GM21825 (cell line): Measurements from ENCODE around the gene ARFGEF3.
"Not testable (repeated sequence)": the region's sequence is repeated elsewhere in the genome, so short reads cannot be mapped to it uniquely, and the experiment has no call there.

Experiments
- ATAC-seq: cut with Tn5 transposase; IDR thresholded peaks from one replicate; pipeline ENCODE4 v1.9.1; 2021; ENCODE audit warnings: mild to moderate bottlenecking, moderate library complexity; ENCODE audit not compliant: unreplicated experiment

Gene ARFGEF3

GRCh38 chr6:138206862-138207261, 45.1 kb downstream of the ARFGEF3 start:
- no peak for ATAC-seq

- no peak for ATAC-seq
These were observed 49.4 kb downstream of the ARFGEF3 start for GRCh38 chr6:138211048-138211581.

- no peak for ATAC-seq
These were observed 49.9 kb downstream of the ARFGEF3 start for GRCh38 chr6:138211601-138212000.

GRCh38 chr6:138212530-138212929, 50.8 kb downstream of the ARFGEF3 start:
- ATAC-seq, result not testable (repeated sequence)

GRCh38 chr6:138215093-138215782, 53.5 kb downstream of the ARFGEF3 start:
- ATAC-seq, result no peak

- no peak for ATAC-seq
These were observed 56.7 kb downstream of the ARFGEF3 start, which contains the start of gene PBOV1 for GRCh38 chr6:138218449-138218848. PBOV1 (minus strand) TSS chr6:138218491; CDS start chr6:138218395, 96 bp downstream.

DNA sequence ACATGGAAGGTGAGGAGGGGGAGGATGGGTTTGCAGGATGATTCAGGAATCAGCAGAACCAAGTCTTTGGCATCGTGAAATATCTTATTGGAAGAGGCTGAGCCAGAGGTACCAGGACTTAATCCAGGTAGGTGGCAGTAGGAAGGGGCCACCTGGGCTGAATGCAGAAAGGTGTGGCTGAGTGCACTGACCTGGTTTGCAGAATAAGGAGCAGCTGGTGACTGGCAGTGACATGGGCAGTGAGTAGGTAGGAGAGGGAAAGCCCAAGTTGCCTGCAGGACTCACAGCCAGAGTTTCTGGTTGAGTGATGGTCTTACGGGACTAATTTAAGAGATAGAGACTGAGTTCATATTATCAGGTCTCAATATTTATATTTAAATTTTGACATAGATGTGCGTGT, 57.7 kb downstream of the ARFGEF3 start:
- no peak for ATAC-seq

DNA sequence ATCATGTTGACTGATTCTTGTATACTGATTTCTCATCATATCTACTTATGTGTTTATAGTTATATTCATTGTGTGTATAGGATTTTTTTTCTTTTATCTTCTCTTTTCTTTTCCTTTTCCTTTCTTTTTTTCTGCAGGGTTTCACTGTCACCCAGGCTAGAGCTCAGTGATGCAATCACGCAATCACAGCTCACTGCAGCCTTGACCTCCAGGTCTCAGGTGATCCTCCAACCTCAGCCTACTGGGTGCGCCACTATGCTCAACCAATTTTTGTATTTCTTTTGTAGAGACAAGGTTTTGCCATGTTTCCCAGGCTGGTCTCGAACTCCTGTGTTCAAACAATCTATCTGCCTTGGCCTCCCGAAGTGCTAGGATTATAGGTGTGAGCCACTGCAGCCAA, 58.2 kb downstream of the ARFGEF3 start:
- ATAC-seq, result no peak

DNA sequence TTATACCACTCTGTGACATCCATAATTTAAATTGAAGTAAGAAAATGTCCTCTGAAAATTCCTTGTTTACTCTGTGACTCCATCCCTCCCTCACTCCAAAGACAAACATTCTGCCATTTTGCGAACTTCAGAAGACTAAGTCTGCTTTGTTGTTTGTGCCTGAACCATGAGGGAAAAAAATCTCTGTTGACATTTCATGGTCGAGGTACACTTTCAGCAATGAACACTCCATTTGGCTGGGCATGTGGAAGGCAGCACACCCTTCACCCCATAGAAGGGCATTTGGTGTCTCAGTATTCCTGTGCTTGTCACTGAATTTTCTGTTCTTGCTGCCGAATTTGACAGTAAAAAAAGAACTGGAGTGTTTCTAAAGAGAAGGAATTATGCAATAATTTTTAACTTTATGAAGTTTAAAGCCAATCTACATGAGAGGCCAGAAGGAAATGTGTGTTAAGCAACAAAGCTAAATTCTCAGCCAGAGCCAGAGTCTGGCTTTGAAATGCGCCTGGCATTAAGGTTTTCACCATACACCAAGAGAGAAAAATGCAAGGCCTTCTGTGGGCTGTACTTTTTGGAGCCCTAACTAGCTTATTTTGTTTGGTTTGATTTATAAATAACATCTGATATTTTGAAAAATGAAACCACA, 61.3 kb downstream of the ARFGEF3 start:
- ATAC-seq, result no peak

DNA sequence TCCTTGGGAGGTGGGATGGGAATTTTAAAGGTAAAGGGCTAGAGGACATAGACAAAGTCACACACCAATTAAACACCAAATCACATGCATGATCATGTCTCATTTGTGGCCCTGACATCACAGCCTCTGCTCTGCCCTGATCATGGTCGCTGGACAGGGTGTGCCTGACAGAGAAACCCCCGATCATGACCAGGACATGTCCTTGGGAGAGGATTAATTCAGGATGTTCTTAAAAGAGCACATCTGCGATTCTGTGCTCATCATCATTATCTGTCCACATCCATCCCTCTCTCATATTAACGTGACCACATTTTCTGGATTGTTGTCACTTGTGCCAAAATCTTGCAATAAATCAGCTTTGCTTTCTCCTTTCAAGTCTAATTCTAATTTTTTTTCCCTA, 64.2 kb downstream of the ARFGEF3 start:
- ATAC-seq, result no peak

DNA sequence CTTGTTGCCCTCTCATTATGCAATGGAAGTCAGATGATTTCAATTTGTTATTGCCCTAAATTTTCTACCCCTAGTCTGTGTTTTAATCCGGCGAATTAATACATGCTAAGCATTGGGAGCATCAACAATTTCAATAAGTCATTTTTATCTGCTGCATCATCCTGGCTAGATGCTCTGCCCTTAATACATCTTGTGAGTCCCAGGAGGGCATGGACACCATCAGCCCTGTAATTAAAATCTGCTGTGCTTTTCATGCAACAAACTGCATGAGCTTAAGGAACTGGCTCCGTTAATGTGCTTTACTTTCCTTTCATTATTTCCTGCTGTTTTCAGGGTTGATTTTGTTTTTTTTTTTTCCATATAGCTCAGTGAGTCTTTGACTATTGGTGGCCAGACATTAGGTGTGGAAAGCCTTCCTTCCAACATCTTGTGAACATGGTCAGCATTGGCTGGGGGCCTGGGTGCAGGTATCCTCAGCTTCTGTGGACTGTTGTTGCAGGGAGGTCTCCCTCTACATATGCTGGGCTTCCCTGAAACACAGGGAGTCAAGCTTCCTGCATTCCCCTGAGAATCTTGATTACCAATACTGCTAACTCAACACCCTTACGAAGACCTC, 65.1 kb downstream of the ARFGEF3 start:
- ATAC-seq, result no peak

- ATAC-seq, result no peak
These were observed 65.6 kb downstream of the ARFGEF3 start for GRCh38 chr6:138227316-138227781.

- no peak for ATAC-seq
These were observed 67.3 kb downstream of the ARFGEF3 start for GRCh38 chr6:138229072-138229471.

GRCh38 chr6:138229663-138230179, 68.0 kb downstream of the ARFGEF3 start:
- no peak for ATAC-seq

DNA sequence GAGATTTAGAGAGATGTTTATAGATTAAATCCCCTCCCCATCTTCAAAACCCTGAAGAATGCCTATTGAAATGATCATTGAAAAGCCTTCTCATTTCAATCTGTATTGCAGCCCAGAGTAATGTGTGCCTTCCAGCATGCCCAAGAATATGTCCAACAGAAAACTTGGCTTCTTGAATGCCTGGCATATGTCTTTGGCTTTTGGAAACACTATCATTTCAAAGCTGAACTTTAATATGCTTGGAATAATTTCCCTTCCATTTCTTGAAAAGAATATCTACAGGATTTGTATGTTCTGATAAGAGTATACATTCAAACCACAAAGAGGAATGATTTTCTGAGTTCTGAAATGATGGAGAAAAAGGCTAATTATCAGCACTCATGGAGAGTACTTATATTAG, 68.5 kb downstream of the ARFGEF3 start:
- no peak for ATAC-seq

- ATAC-seq, result no peak
These were observed 69.1 kb downstream of the ARFGEF3 start for GRCh38 chr6:138230759-138231380.

DNA sequence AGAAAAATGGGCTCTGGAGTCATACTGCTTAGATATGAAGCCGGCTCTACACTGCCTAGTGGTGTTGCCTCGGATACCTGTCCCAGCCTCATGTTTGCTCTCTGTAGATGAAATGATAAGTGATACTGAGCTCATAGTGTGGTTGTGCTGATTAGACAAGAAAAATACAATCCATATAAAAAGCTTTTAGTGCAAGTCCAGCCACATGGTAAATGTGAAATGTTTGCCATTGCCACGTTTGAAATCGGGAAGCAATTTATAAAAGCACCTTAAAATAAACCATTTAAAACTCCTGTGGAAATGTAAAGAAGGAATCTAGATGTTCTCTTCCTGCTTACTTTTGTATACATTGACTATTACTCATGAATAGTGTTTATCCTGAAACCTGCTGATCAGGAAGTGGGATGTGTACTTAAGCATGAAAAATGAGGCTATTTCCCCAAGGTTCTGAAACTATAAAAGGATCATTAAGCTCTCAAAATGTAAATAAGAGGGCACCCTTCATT, 69.7 kb downstream of the ARFGEF3 start:
- no peak for ATAC-seq

GRCh38 chr6:138234363-138234762, 72.6 kb downstream of the ARFGEF3 start:
- no peak for ATAC-seq

DNA sequence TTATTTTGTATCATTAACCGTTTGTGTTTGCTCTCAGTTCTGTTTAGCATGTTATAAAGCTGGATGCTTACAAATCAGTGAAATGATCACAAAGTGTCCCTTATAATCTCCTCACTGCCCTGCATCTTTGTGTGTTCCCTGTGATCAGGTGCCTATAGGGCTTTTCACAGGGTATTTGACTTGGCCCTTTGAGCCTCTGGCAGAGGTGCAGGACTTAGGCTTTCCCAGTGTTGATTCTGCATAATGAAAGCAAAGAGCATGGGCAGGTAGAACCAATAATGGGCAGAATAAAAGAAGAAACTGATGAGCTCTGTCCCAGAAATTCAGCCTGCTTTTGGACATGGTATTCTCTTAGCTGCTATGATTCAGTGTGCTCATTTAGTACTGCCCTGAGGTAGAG, 73.5 kb downstream of the ARFGEF3 start:
- ATAC-seq, result no peak

GRCh38 chr6:138235693-138236092, 74.0 kb downstream of the ARFGEF3 start:
- no peak for ATAC-seq

DNA sequence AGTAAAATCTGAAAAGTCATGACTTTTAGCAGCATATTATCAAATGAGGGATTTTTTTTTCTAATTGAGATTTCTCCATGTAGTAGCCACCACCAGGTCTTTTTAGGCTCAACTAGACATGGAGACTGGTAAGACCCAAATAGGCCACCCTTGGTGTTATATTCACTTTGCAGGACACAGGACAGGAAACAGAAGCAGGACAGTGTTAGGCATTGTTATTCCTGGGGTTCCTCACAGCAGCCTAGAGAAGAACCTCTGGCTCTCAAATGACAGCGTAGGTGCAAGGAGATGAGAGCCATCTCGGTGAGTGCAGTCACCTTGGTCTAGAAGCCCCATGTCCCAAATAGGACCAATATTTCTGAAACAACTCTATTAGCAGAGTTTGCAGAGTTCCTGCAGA, 75.7 kb downstream of the ARFGEF3 start:
- no peak for ATAC-seq
